WTC11 (cell line): Measurements from ENCODE around the gene VPREB3. TPM values are rescaled to one million over a fixed set of nuclear protein-coding genes. Genes with fewer than 3 reads are reported as not detected.

Experiments
- ATAC-seq: fragments of 200-7000 bp; cut with Tn5 transposase; 2 replicates; pipeline ENCODE4 v1.10.0; 2021; ENCODE audit warnings: mild to moderate bottlenecking, moderate library complexity
- CTCF ChIA-PET: fragments of 300-600 bp; sonication (Branson Sonifier 250); formaldehyde crosslinking; loops from one replicate; lab custom pipeline; 2021; ENCODE audit warnings: antibody characterized with exemption; lab: Charles Lee
- POLR2A ChIA-PET: fragments of 350-600 bp; sonication (Branson Sonifier 250); formaldehyde crosslinking; loops from one replicate; lab custom pipeline; 2021; ENCODE audit warnings: antibody characterized with exemption; lab: Charles Lee
- DNase-seq: peaks from one replicate; pipeline ENCODE4 v3.0.0; 2021; ENCODE audit warnings: low spot score
- H3K27ac Mint-ChIP-seq: 2 replicates; pipeline ENCODE4 v1.8.0; 2021; ENCODE audit warnings: mixed read lengths
- H3K27me3 Mint-ChIP-seq: 2 replicates; pipeline ENCODE4 v1.8.0; 2021; ENCODE audit warnings: low read depth, mild to moderate bottlenecking, moderate library complexity, mixed read lengths
- H3K36me3 Mint-ChIP-seq: 2 replicates; pipeline ENCODE4 v1.8.0; 2021; ENCODE audit warnings: mixed read lengths
- H3K4me1 Mint-ChIP-seq: 2 replicates; pipeline ENCODE4 v1.8.0; 2022; ENCODE audit warnings: mixed read lengths
- H3K4me3 Mint-ChIP-seq: 2 replicates; pipeline ENCODE4 v1.8.0; 2021; ENCODE audit warnings: mild to moderate bottlenecking, moderate library complexity, mixed read lengths
- H3K9me3 Mint-ChIP-seq: 2 replicates; pipeline ENCODE4 v1.8.0; 2021; ENCODE audit warnings: mixed read lengths
- CREB1 ChIP-seq: sonication (generic); formaldehyde crosslinking; IDR thresholded peaks from 2 replicates; pipeline ENCODE4 v1.8.0; 2023; ENCODE audit warnings: mild to moderate bottlenecking, missing genetic modification reagents
- CREM ChIP-seq: sonication (generic); formaldehyde crosslinking; IDR thresholded peaks from 2 replicates; pipeline ENCODE4 v1.8.1; 2022; ENCODE audit warnings: mild to moderate bottlenecking, missing genetic modification reagents, moderate library complexity
- FOXJ3 ChIP-seq: sonication (generic); formaldehyde crosslinking; IDR thresholded peaks from 2 replicates; pipeline ENCODE4 v1.9.0; 2021; ENCODE audit warnings: missing genetic modification reagents, mild to moderate bottlenecking, borderline replicate concordance
- FOXK1 ChIP-seq: sonication (generic); formaldehyde crosslinking; IDR thresholded peaks from 2 replicates; pipeline ENCODE4 v1.8.0; 2022; ENCODE audit warnings: mild to moderate bottlenecking, moderate library complexity, missing genetic modification reagents
- FOXP1 ChIP-seq: sonication (generic); formaldehyde crosslinking; IDR thresholded peaks from 2 replicates; pipeline ENCODE4 v1.8.0; 2022; ENCODE audit warnings: missing genetic modification reagents, mild to moderate bottlenecking, moderate library complexity, borderline replicate concordance
- IRF1 ChIP-seq: sonication (generic); formaldehyde crosslinking; IDR thresholded peaks from 2 replicates; pipeline ENCODE4 v1.8.0; 2023; ENCODE audit warnings: missing genetic modification reagents
- IRF2 ChIP-seq: sonication (generic); formaldehyde crosslinking; IDR thresholded peaks from 2 replicates; pipeline ENCODE4 v1.8.0; 2022; ENCODE audit warnings: low read depth, missing genetic modification reagents, borderline replicate concordance
- MXD4 ChIP-seq: fragments of 250-450 bp; sonication (Bioruptor Pico); IDR thresholded peaks from 2 replicates; pipeline ENCODE4 v1.8.0; 2021; ENCODE audit warnings: mild to moderate bottlenecking, moderate library complexity, borderline replicate concordance
- MYBL2 ChIP-seq: sonication (generic); formaldehyde crosslinking; IDR thresholded peaks from 2 replicates; pipeline ENCODE4 v1.8.1; 2023; ENCODE audit warnings: mild to moderate bottlenecking, moderate library complexity, missing genetic modification reagents
- NR2C2 ChIP-seq: sonication (generic); formaldehyde crosslinking; IDR thresholded peaks from 2 replicates; pipeline ENCODE4 v1.8.0; 2022; ENCODE audit warnings: mild to moderate bottlenecking, missing genetic modification reagents
- NR3C1 ChIP-seq: sonication (generic); formaldehyde crosslinking; conservative IDR thresholded peaks from 2 replicates; pipeline ENCODE4 v1.8.1; 2023; ENCODE audit warnings: low read depth, mild to moderate bottlenecking, missing genetic modification reagents
- STAT6 ChIP-seq: sonication (generic); formaldehyde crosslinking; conservative IDR thresholded peaks from 2 replicates; pipeline ENCODE4 v1.8.1; 2023; ENCODE audit warnings: mild to moderate bottlenecking, low read depth, missing genetic modification reagents, moderate library complexity
- TCF7 ChIP-seq: sonication (generic); formaldehyde crosslinking; IDR thresholded peaks from 2 replicates; pipeline ENCODE4 v1.8.0; 2022; ENCODE audit warnings: mild to moderate bottlenecking, low read depth, missing genetic modification reagents, moderate library complexity
- TEAD1 ChIP-seq: sonication (generic); formaldehyde crosslinking; IDR thresholded peaks from 2 replicates; pipeline ENCODE4 v1.8.0; 2022; ENCODE audit warnings: mild to moderate bottlenecking, missing genetic modification reagents
- TEAD4 ChIP-seq: sonication (generic); formaldehyde crosslinking; IDR thresholded peaks from 2 replicates; pipeline ENCODE4 v1.8.0; 2022; ENCODE audit warnings: mild to moderate bottlenecking, missing genetic modification reagents
- ZNF138 ChIP-seq: sonication (generic); formaldehyde crosslinking; conservative IDR thresholded peaks from 2 replicates; pipeline ENCODE4 v1.8.1; 2022; ENCODE audit warnings: mild to moderate bottlenecking, moderate library complexity, missing genetic modification reagents
- ZNF219 ChIP-seq: sonication (generic); formaldehyde crosslinking; IDR thresholded peaks from 2 replicates; pipeline ENCODE4 v1.8.0; 2023; ENCODE audit warnings: missing genetic modification reagents, mild to moderate bottlenecking, borderline replicate concordance
- ZNF317 ChIP-seq: sonication (generic); formaldehyde crosslinking; IDR thresholded peaks from 2 replicates; pipeline ENCODE4 v1.8.1; 2023; ENCODE audit warnings: low read depth, mild to moderate bottlenecking, moderate library complexity, missing genetic modification reagents, borderline replicate concordance
- total RNA-seq: library from RNA; stranded (reverse); gene quantifications from 3 replicates; pipeline ENCODE4 v1.2.3, GENCODE V29; 2021
- TF ChIP-seq, protein P1 (sequence below): fragments of 250-450 bp; sonication (Bioruptor Pico); IDR thresholded peaks from 2 replicates; pipeline ENCODE4 v1.8.0; 2021; ENCODE audit warnings: mild to moderate bottlenecking
- TF ChIP-seq, protein P2 (sequence below): sonication (generic); formaldehyde crosslinking; IDR thresholded peaks from 2 replicates; pipeline ENCODE4 v1.8.1; 2022; ENCODE audit warnings: mild to moderate bottlenecking, moderate library complexity, missing genetic modification reagents
- TF ChIP-seq, protein P3 (sequence below): sonication (generic); formaldehyde crosslinking; IDR thresholded peaks from 2 replicates; pipeline ENCODE4 v1.8.0; 2022; ENCODE audit warnings: mild to moderate bottlenecking, missing genetic modification reagents
- TF ChIP-seq, protein P4 (sequence below): sonication (generic); formaldehyde crosslinking; IDR thresholded peaks from 2 replicates; pipeline ENCODE4 v1.8.0; 2023; ENCODE audit warnings: missing genetic modification reagents, mild to moderate bottlenecking, borderline replicate concordance

Gene VPREB3
- total RNA-seq, 1 experiment from 2014 or later: 0.81 TPM

- Mint-ChIP-seq H3K4me3 (peak overlapping the region; percentile 71), H3K27ac (peak overlapping the region; percentile 74; the same call in 1 of the 2 replicates), H3K4me1 (0 out of 2 replicates have a peak, but pooled peaks cover 4% of the 10 kb centered on the region), H3K9me3 (no peaks in the 10 kb centered on the region), H3K27me3 (no peaks in the 10 kb centered on the region), H3K36me3 (peaks cover 13% of the 10 kb centered on the region)
- ATAC-seq (peak; percentile 90), DNase-seq (peak; percentile 90)
- ChIA-PET POLR2A (interaction anchor here (0.5 to 0.7 kb wide), 4 partner anchors 18 to 683 kb away, joined by 3 to 4 read pairs (median 4); partner anchors contain the start of gene ZNF70), CTCF (interaction anchor here (0.6 to 1.6 kb wide), 6 partner anchors 43 to 140 kb away, joined by 3 to 12 read pairs (median 4); partner anchors contain the start of genes CHCHD10 and SLC2A11)
- TF ChIP-seq, protein P1, sequence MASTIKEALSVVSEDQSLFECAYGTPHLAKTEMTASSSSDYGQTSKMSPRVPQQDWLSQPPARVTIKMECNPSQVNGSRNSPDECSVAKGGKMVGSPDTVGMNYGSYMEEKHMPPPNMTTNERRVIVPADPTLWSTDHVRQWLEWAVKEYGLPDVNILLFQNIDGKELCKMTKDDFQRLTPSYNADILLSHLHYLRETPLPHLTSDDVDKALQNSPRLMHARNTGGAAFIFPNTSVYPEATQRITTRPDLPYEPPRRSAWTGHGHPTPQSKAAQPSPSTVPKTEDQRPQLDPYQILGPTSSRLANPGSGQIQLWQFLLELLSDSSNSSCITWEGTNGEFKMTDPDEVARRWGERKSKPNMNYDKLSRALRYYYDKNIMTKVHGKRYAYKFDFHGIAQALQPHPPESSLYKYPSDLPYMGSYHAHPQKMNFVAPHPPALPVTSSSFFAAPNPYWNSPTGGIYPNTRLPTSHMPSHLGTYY (CRISPR knock-in tag): no peak
- TF ChIP-seq ZNF219 (CRISPR knock-in tag) (peak; percentile 44; the same call in 1 of the 2 replicates), MXD4 (no peak), STAT6 (peak; percentile 86; the same call in 1 of the 2 replicates), ZNF138 (CRISPR knock-in tag) (peak; percentile 91; the same call in 1 of the 2 replicates), MYBL2 (CRISPR knock-in tag) (no peak), TEAD1 (CRISPR knock-in tag) (peak; percentile 76; the same call in 1 of the 2 replicates), FOXP1 (CRISPR knock-in tag) (peak; percentile 72; the same call in 1 of the 2 replicates), TEAD4 (CRISPR knock-in tag) (peak; percentile 22; the same call in 1 of the 2 replicates), FOXK1 (CRISPR knock-in tag) (peak; percentile 90), ZNF317 (CRISPR knock-in tag) (no peak), CREM (CRISPR knock-in tag) (peak; percentile 95), TCF7 (CRISPR knock-in tag) (no peak), NR3C1 (CRISPR knock-in tag) (0 out of 2 replicates have a peak, but pooled peaks have one; percentile 85), NR2C2 (CRISPR knock-in tag) (0 out of 2 replicates have a peak, but pooled peaks have one; percentile 20), FOXJ3 (CRISPR knock-in tag) (no peak), IRF1 (0 out of 2 replicates have a peak, but pooled peaks have one; percentile 29), CREB1 (peak; percentile 68; the same call in 1 of the 2 replicates), IRF2 (no peak)
- TF ChIP-seq, protein P2, sequence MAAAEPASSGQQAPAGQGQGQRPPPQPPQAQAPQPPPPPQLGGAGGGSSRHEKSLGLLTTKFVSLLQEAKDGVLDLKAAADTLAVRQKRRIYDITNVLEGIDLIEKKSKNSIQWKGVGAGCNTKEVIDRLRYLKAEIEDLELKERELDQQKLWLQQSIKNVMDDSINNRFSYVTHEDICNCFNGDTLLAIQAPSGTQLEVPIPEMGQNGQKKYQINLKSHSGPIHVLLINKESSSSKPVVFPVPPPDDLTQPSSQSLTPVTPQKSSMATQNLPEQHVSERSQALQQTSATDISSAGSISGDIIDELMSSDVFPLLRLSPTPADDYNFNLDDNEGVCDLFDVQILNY: peak; percentile 91
- TF ChIP-seq, protein P3, sequence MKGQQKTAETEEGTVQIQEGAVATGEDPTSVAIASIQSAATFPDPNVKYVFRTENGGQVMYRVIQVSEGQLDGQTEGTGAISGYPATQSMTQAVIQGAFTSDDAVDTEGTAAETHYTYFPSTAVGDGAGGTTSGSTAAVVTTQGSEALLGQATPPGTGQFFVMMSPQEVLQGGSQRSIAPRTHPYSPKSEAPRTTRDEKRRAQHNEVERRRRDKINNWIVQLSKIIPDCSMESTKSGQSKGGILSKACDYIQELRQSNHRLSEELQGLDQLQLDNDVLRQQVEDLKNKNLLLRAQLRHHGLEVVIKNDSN (CRISPR knock-in tag): peak; percentile 97
- TF ChIP-seq, protein P4, sequence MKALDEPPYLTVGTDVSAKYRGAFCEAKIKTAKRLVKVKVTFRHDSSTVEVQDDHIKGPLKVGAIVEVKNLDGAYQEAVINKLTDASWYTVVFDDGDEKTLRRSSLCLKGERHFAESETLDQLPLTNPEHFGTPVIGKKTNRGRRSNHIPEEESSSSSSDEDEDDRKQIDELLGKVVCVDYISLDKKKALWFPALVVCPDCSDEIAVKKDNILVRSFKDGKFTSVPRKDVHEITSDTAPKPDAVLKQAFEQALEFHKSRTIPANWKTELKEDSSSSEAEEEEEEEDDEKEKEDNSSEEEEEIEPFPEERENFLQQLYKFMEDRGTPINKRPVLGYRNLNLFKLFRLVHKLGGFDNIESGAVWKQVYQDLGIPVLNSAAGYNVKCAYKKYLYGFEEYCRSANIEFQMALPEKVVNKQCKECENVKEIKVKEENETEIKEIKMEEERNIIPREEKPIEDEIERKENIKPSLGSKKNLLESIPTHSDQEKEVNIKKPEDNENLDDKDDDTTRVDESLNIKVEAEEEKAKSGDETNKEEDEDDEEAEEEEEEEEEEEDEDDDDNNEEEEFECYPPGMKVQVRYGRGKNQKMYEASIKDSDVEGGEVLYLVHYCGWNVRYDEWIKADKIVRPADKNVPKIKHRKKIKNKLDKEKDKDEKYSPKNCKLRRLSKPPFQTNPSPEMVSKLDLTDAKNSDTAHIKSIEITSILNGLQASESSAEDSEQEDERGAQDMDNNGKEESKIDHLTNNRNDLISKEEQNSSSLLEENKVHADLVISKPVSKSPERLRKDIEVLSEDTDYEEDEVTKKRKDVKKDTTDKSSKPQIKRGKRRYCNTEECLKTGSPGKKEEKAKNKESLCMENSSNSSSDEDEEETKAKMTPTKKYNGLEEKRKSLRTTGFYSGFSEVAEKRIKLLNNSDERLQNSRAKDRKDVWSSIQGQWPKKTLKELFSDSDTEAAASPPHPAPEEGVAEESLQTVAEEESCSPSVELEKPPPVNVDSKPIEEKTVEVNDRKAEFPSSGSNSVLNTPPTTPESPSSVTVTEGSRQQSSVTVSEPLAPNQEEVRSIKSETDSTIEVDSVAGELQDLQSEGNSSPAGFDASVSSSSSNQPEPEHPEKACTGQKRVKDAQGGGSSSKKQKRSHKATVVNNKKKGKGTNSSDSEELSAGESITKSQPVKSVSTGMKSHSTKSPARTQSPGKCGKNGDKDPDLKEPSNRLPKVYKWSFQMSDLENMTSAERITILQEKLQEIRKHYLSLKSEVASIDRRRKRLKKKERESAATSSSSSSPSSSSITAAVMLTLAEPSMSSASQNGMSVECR: peak; percentile 87; the same call in 1 of the 2 replicates
These were observed 37.1 kb downstream of the VPREB3 start for GRCh38 chr22:23716811-23717801.
